PC-9 (cell line): ENCODE data around the gene TBCC.

Source experiments
- EZH2 ChIP-seq: fragments of 200-600 bp; sonication (generic); IDR thresholded peaks from 2 replicates; pipeline ENCODE4 v1.8.0; 2017; ENCODE audit warnings: antibody characterized with exemption, low read depth
- TF ChIP-seq, protein P1 (sequence below): fragments of 200-600 bp; sonication (generic); conservative IDR thresholded peaks from 2 replicates; pipeline ENCODE4 v1.6.1; 2017; ENCODE audit warnings: mixed run types, antibody characterized with exemption, mild to moderate bottlenecking, moderate library complexity

DNA sequence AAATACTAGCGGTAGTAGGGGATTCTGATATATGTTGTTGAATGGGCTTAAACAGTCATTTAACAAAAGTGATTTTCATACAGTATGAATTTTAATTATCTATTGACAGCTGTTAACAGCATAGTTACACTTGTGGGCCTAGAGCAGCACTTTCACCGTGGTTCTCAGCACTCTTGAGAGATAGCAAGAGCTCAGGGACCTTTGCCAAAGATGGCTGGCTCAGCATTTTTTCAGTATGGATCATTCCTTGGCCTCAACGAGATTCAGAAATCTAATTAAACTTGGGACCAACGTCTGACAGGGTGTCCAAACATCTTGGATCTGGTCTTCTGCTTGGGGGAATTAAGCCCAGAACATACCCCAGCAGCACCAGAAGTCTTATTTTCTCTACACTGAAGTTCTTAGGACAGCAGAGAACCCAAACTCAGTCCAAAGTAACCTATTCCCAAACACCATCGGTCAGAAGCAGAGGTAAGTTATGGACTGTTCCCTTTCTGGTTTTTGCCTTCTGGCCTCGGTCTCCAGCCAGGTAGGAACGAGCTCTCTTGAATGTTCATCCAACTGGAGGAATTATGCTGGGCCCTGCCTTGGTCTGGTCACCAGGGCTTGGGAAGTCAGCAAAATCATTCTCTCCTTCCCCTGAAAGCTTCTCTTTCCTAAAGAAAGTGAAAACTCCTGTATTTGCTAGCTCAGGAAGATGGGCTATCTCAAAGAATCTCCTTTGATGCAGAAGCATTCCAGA is 49.2 kb downstream of the TBCC start:
- TF ChIP-seq, protein P1, sequence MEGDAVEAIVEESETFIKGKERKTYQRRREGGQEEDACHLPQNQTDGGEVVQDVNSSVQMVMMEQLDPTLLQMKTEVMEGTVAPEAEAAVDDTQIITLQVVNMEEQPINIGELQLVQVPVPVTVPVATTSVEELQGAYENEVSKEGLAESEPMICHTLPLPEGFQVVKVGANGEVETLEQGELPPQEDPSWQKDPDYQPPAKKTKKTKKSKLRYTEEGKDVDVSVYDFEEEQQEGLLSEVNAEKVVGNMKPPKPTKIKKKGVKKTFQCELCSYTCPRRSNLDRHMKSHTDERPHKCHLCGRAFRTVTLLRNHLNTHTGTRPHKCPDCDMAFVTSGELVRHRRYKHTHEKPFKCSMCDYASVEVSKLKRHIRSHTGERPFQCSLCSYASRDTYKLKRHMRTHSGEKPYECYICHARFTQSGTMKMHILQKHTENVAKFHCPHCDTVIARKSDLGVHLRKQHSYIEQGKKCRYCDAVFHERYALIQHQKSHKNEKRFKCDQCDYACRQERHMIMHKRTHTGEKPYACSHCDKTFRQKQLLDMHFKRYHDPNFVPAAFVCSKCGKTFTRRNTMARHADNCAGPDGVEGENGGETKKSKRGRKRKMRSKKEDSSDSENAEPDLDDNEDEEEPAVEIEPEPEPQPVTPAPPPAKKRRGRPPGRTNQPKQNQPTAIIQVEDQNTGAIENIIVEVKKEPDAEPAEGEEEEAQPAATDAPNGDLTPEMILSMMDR = no peak
- no peak for TF ChIP-seq EZH2
